HG02678 (cell line): ENCODE measurements around the gene APCDD1L.

ENCODE experiments used
- ATAC-seq: cut with Tn5 transposase; IDR thresholded peaks from one replicate; pipeline ENCODE4 v1.9.1; 2021; ENCODE audit warnings: mild to moderate bottlenecking, moderate library complexity; ENCODE audit not compliant: unreplicated experiment

Gene APCDD1L

GRCh38 chr20:58492795-58493524 lies 22.2 kb downstream of the APCDD1L start:
- no peak for ATAC-seq

- no peak for ATAC-seq
Measured at GRCh38 chr20:58492074-58492718, 23.0 kb downstream of the APCDD1L start.

GRCh38 chr20:58486207-58486606 lies 29.0 kb downstream of the APCDD1L start:
- no peak for ATAC-seq

- no peak for ATAC-seq
Measured at GRCh38 chr20:58485393-58485792, 29.8 kb downstream of the APCDD1L start.

- no peak for ATAC-seq
Measured at GRCh38 chr20:58483470-58483869, 31.7 kb downstream of the APCDD1L start.

- no peak for ATAC-seq
Measured at GRCh38 chr20:58483051-58483450, 32.1 kb downstream of the APCDD1L start.

GRCh38 chr20:58482416-58482815 lies 32.8 kb downstream of the APCDD1L start:
- ATAC-seq, result no peak

- ATAC-seq, result no peak
Measured at GRCh38 chr20:58481481-58482021, 33.6 kb downstream of the APCDD1L start.

- ATAC-seq, result no peak
Measured at GRCh38 chr20:58480551-58481336, 34.5 kb downstream of the APCDD1L start.

- ATAC-seq, result no peak
Measured at GRCh38 chr20:58479726-58480440, 35.3 kb downstream of the APCDD1L start.

GRCh38 chr20:58478141-58478805 lies 36.9 kb downstream of the APCDD1L start:
- ATAC-seq, result no peak

- ATAC-seq, result no peak
Measured at GRCh38 chr20:58475466-58475865, 39.7 kb downstream of the APCDD1L start.

GRCh38 chr20:58473453-58474425 lies 41.5 kb downstream of the APCDD1L start:
- no peak for ATAC-seq

GRCh38 chr20:58472273-58473018 lies 42.8 kb downstream of the APCDD1L start:
- no peak for ATAC-seq

GRCh38 chr20:58471193-58472164 lies 43.7 kb downstream of the APCDD1L start:
- ATAC-seq, result no peak

- ATAC-seq, result no peak
Measured at GRCh38 chr20:58470336-58471192, 44.6 kb downstream of the APCDD1L start.
